Measurements from ENCODE around the gene PRAMEF12.

DNA sequence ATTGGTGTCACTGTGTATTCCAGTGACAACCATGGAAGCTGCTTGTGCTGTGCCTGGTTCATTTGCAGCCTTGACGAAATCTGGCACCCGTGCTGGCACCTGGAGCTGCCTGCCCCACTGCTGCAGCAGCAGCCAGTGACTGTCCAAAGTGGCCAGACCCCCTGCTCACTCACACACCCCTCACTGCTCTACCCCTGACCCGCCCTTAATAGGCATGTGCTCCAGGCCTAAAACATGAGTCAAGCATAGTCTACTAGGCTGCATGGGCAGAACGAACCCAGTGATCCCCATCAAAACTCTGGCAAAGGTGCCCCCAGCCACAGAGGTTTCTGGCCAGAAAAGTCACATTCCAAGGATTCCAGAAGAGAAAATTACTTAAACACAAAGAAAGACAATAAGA, 25.4 kb downstream of the PRAMEF12 start:
- TF ChIP-seq CTCF (conservative IDR thresholded peaks at IDR 0.05 in 1 of 2, IDR thresholded peaks at IDR 0.05 in 1 of 2; ENCODE audit: extremely low read depth in 1 of 2, insufficient read depth in 1 of 2, low read depth in 1 of 2, low read length in 2 of 2) (no peak), EZH2 (IDR thresholded peaks at IDR 0.05; ENCODE audit: borderline replicate concordance, low read length) (no peak)

Measured in mammary epithelial cell (primary cell).